C4-2B (cell line): ENCODE data around the gene AVL9.

Experiments
- H3K27ac ChIP-seq: fragments of 450-650 bp; 2 replicates; pipeline ENCODE4 v1.5.1; 2017
- ZFX ChIP-seq: fragments of 450-650 bp; IDR thresholded peaks from 2 replicates; pipeline ENCODE4 v1.6.1; 2017
- TF ChIP-seq, protein P1 (sequence below): fragments of 450-650 bp; conservative IDR thresholded peaks from 2 replicates; pipeline ENCODE4 v1.5.1; 2017; ENCODE audit warnings: mild to moderate bottlenecking

Gene AVL9

DNA sequence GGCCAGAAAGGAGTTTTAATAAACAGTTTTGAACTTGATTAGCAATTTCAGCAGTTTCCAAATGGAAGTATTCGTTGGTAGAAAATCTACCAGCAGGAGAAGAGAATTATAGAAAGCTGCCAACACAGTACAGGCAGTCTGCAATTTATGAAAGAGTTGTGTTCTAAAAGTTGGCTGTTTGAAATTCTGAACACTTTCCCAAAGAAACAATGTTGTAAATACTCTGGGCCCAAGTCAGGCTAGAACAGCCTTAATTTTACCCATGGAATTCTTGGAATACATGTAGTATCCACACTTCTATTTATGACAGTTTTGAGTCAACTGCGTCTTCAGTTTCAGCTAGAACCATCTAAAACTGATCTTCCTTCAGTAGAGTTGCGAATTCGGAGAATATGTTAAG, 42.5 kb downstream of the AVL9 start:
- TF ChIP-seq, protein P1, sequence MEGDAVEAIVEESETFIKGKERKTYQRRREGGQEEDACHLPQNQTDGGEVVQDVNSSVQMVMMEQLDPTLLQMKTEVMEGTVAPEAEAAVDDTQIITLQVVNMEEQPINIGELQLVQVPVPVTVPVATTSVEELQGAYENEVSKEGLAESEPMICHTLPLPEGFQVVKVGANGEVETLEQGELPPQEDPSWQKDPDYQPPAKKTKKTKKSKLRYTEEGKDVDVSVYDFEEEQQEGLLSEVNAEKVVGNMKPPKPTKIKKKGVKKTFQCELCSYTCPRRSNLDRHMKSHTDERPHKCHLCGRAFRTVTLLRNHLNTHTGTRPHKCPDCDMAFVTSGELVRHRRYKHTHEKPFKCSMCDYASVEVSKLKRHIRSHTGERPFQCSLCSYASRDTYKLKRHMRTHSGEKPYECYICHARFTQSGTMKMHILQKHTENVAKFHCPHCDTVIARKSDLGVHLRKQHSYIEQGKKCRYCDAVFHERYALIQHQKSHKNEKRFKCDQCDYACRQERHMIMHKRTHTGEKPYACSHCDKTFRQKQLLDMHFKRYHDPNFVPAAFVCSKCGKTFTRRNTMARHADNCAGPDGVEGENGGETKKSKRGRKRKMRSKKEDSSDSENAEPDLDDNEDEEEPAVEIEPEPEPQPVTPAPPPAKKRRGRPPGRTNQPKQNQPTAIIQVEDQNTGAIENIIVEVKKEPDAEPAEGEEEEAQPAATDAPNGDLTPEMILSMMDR = no peak
- TF ChIP-seq ZFX = no peak
- no peak overlapping the region for H3K27ac ChIP-seq

DNA sequence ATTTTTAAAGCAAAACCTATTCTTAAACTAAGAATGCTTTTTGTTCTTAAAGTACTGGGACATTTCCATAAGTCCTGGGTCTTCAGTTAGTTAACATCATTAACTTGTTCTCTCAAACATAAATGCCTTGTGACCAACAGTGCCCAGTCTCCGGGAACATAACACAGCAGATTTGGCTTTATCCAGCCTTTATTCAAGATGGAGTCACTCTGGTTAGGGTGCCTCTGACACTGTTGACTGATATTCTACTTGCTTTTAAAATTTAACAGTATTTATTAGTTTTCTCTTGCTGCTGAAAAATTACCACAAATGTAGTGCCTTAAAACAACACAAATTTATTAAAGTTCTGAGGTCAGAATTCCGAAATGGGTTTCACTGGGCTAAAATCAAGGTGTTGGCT, 44.1 kb downstream of the AVL9 start:
- no peak overlapping the region for H3K27ac ChIP-seq
- TF ChIP-seq ZFX = no peak
- TF ChIP-seq, protein P1 = no peak

DNA sequence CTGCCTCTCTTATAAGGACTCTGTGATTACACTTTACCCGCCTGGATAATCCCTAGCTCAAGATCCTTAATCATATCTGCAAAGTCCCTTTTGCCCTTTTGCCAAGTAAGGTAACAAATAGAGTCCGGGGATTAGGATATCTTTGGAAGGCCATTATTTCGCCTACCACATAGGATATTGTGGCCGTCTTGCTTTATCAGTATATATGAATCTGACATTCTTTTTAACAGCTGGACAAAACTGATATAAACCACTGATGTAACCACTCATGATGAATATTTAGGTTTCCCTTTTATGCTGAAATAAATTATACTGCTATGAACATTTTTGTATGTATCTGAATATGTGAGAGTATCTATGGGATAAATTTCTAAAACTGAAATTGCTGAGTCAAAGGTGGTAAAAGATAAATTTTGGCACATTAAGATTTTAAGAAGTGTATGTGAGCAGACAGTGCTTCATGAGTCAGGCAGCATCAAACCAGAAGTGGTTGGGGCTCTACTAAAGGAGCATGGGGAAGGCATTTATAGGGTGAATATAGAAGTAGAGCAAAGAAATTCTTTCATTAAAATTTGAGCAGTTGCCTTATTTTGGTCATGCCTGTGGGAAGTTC, 44.7 kb downstream of the AVL9 start:
- no peak for TF ChIP-seq ZFX
- TF ChIP-seq, protein P1 = no peak

DNA sequence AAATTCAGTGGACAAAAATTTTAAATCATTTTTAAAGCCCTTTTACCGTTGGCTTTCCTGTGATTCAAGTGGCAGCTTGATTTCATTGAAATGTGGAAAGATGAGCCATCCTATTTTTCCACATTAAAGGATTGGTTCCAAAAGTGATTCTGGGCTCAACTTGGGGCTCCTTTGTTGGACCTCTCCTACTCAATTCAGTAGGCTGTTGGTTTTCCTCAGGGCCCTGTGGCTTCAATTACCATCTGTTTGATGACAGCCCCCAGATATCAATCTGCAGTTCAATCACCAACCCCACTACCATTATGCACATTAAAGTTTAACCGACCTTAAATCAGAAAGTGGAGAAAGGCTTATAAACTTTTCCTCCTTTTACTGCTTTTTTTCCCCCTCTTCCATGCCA, 47.3 kb downstream of the AVL9 start:
- H3K27ac ChIP-seq = no peak overlapping the region
- TF ChIP-seq, protein P1 = no peak
- no peak for TF ChIP-seq ZFX

More for the DNA sequence above, 44.7 kb downstream of the AVL9 start:
- no peak overlapping the region for H3K27ac ChIP-seq

DNA sequence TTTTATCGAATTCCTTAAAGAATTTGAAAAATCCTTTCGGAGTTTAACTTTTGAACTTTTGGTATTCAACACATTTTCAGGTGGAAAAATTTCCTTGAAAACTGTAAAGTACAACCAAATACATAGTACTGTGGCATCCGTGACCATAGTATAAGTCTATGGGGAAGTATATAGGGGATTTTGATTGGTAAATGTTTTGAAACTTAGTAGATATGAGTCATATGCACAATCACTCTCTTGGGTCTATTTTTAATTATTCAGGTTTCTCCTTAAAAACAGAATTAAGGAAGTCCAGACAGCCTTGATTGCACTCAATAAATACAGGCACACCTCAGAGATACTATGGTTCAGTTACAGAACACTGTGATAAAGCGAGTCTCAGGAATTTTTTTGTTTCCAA, 64.2 kb downstream of the AVL9 start:
- TF ChIP-seq, protein P1 = no peak
- no peak for TF ChIP-seq ZFX
- H3K27ac ChIP-seq = no peak overlapping the region

DNA sequence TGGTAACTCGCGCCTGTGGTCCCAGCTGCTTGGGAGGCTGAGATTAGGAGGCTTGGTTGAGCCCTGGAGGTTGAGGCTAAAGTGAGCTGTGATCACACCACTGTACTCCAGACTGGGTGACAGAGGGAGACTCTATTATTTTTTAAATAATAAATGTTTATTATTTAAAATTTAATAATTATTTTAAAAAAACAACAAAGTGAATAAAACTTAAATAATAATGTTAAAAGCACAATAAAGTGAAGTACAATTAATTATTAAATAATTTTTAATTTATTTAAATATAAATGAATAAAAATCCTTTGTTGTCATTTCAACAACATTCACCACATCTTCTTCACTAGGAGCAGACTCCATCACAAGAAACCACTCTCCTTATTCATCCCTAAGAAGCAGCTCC, 64.8 kb downstream of the AVL9 start:
- no peak for TF ChIP-seq ZFX

DNA sequence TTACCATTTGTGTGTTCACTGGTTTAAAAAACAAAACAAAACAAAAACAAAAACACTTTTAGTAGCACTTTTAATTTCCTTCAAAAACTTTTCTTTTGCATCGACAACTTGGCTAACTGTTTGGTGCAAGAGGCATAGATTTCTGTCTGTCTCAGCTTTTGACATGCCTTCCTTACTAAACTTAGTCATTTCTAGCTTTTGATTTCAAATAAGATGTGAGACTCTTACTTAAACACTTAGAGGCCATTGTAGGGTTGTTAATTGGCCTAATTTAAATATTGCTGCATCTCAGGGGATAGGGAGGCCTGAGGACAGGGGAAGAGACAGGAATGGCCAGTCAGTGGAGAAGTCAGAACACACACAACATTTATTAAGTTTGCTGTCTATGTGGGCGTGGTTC, 66.3 kb downstream of the AVL9 start:
- no peak for TF ChIP-seq ZFX
- TF ChIP-seq, protein P1 = no peak
- no peak overlapping the region for H3K27ac ChIP-seq

More for the DNA sequence above, 64.8 kb downstream of the AVL9 start:
- no peak overlapping the region for H3K27ac ChIP-seq

DNA sequence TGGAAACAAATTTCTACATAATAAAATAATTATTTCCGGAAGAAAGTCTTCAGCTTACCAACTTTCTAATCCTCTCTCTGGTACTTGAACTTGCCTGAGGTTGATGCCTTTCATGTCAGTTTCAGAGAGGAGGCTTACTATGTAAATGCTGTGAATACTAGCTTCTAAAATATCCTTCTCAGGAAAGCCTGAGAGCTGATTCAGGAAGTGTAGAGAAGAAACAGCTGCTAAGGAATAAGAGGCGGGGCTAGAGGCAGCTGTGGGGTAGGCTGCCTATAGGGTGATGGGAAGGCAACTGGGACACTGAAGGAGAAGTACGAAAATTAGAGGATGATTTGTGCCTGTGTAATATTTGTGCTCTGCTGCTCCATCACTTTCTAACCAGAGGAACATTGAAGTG, 69.3 kb downstream of the AVL9 start:
- no peak overlapping the region for H3K27ac ChIP-seq
- no peak for TF ChIP-seq ZFX
- TF ChIP-seq, protein P1 = no peak
